ENCODE results near the gene SOCS7. TPM values are rescaled to one million over a fixed set of nuclear protein-coding genes. Genes with fewer than 3 reads are reported as not detected.

Gene SOCS7
- total and polyA plus RNA-seq, 2 donors, result 9.2 to 18.0 TPM

DNA sequence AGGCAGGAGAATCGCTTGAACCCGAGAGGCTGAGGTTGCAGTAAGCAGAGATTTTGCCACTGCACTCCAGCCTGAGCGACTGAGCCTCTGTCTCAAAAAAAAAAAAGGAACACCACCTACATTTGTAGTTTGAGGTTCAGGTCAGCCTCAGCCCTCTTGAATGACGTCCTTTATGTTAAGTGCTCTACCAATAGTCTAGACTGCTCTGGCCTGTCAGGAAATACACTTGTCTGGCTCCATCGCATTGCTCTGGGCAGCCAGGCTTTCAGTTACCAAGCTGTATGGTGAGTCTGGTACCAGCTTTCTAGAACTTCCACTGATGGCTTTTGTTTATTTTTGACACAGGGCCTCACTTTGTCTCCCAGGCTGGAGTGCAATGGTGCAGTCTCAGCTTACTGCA is 11.4 kb downstream of the SOCS7 start:
- Histone ChIP-seq H3K4me1 (ENCODE audit: insufficient read depth) (peaks cover 4% of the 10 kb centered on the region), H3K36me3 (ENCODE audit: insufficient read depth) (no peaks in the 10 kb centered on the region), H3K4me3 (ENCODE audit: low read depth, low read length) (no peak overlapping the region), H3K27ac (ENCODE audit: low read depth) (no peak overlapping the region)
- WGBS, result 95% methylated on average over 5 of the region's 5 CpGs
- no peak for DNase-seq (ENCODE audit: extremely low spot score)

- H3K36me3 ChIP-seq (ENCODE audit: insufficient read depth), result peaks cover 2% of the 10 kb centered on the region
- WGBS, result 94% methylated on average over 8 of the region's 8 CpGs
- H3K4me3 ChIP-seq (ENCODE audit: low read depth, low read length), result no peak overlapping the region
- no peak overlapping the region for H3K27ac ChIP-seq (ENCODE audit: low read depth)
- no peaks in the 10 kb centered on the region for H3K4me1 ChIP-seq (ENCODE audit: insufficient read depth)
- DNase-seq (ENCODE audit: extremely low spot score), result no peak
Observed at GRCh38 chr17:38364741-38365140, 13.1 kb downstream of the SOCS7 start.

GRCh38 chr17:38369124-38369886 is 17.7 kb downstream of the SOCS7 start:
- Histone ChIP-seq H3K27ac (ENCODE audit: low read depth) (no peak overlapping the region), H3K4me1 (ENCODE audit: insufficient read depth) (no peaks in the 10 kb centered on the region), H3K36me3 (ENCODE audit: insufficient read depth) (peaks cover 8% of the 10 kb centered on the region), H3K4me3 (ENCODE audit: low read depth, low read length) (no peak overlapping the region)
- DNase-seq (ENCODE audit: extremely low spot score), result no peak
- WGBS, result 94% methylated on average over 8 of the region's 8 CpGs

DNA sequence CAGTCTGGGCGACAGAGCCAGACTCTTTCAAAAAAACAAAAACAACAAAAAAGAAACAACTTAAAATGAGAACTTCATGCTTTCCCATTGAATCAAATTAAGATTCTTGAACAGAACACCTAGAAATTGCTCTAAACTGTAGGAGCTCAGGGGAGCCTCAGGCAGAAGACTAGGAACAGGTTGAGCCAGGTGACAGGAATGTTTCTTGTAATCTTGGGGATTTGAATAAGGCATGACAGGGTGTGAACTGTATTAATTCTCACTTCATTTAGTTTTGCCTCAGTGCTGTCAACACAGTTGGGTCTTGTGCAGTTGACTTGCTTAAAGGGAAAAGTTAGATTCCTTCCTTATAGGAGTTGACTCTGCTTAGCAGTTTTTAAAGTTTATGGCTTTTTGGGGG is 27.8 kb downstream of the SOCS7 start:
- DNase-seq (ENCODE audit: extremely low spot score), result no peak
- H3K4me1 ChIP-seq (ENCODE audit: insufficient read depth), result no peaks in the 10 kb centered on the region
- H3K27ac ChIP-seq (ENCODE audit: low read depth), result no peak overlapping the region
- peaks cover 10% of the 10 kb centered on the region for H3K36me3 ChIP-seq (ENCODE audit: insufficient read depth)
- WGBS, result 93% methylated on average over 1 of the region's 1 CpG
- no peak overlapping the region for H3K4me3 ChIP-seq (ENCODE audit: low read depth, low read length)

GRCh38 chr17:38395090-38395489 is 43.4 kb downstream of the SOCS7 start:
- no peaks in the 10 kb centered on the region for H3K4me1 ChIP-seq (ENCODE audit: insufficient read depth)
- H3K36me3 ChIP-seq (ENCODE audit: insufficient read depth), result peaks cover 5% of the 10 kb centered on the region
- 93% methylated on average over 4 of the region's 4 CpGs for WGBS
- DNase-seq (ENCODE audit: extremely low spot score), result no peak
- H3K4me3 ChIP-seq (ENCODE audit: low read depth, low read length), result no peak overlapping the region
- H3K27ac ChIP-seq (ENCODE audit: low read depth), result no peak overlapping the region

- Histone ChIP-seq H3K36me3 (ENCODE audit: insufficient read depth) (peaks cover 5% of the 10 kb centered on the region), H3K4me1 (ENCODE audit: insufficient read depth) (no peaks in the 10 kb centered on the region), H3K4me3 (ENCODE audit: low read depth, low read length) (no peak overlapping the region), H3K27ac (ENCODE audit: low read depth) (no peak overlapping the region)
- DNase-seq (ENCODE audit: extremely low spot score), result no peak
- WGBS, result 92% methylated on average over 2 of the region's 2 CpGs
Observed at GRCh38 chr17:38397227-38397626, 45.6 kb downstream of the SOCS7 start.

GRCh38 chr17:38400286-38400685 is 48.6 kb downstream of the SOCS7 start:
- Histone ChIP-seq H3K27ac (ENCODE audit: low read depth) (no peak overlapping the region), H3K4me3 (ENCODE audit: low read depth, low read length) (no peak overlapping the region), H3K36me3 (ENCODE audit: insufficient read depth) (peaks cover 4% of the 10 kb centered on the region), H3K4me1 (ENCODE audit: insufficient read depth) (no peaks in the 10 kb centered on the region)
- DNase-seq (ENCODE audit: extremely low spot score), result no peak
- WGBS, result 86% methylated on average over 6 of the region's 6 CpGs

- Histone ChIP-seq H3K36me3 (ENCODE audit: insufficient read depth) (peaks cover 2% of the 10 kb centered on the region), H3K4me1 (ENCODE audit: insufficient read depth) (no peaks in the 10 kb centered on the region), H3K27ac (ENCODE audit: low read depth) (no peak overlapping the region), H3K4me3 (ENCODE audit: low read depth, low read length) (no peak overlapping the region)
- 81% methylated on average over 4 of the region's 4 CpGs for WGBS
- no peak for DNase-seq (ENCODE audit: extremely low spot score)
Observed at GRCh38 chr17:38401459-38401858, 49.8 kb downstream of the SOCS7 start.

GRCh38 chr17:38402897-38403296 is 51.3 kb downstream of the SOCS7 start:
- peak overlapping the region; percentile 12 for H3K27ac ChIP-seq (ENCODE audit: low read depth)
- 95% methylated on average over 5 of the region's 5 CpGs for WGBS
- H3K4me3 ChIP-seq (ENCODE audit: low read depth, low read length), result no peak overlapping the region
- no peak for DNase-seq (ENCODE audit: extremely low spot score)
- H3K36me3 ChIP-seq (ENCODE audit: insufficient read depth), result peaks cover 2% of the 10 kb centered on the region
- no peaks in the 10 kb centered on the region for H3K4me1 ChIP-seq (ENCODE audit: insufficient read depth)

DNA sequence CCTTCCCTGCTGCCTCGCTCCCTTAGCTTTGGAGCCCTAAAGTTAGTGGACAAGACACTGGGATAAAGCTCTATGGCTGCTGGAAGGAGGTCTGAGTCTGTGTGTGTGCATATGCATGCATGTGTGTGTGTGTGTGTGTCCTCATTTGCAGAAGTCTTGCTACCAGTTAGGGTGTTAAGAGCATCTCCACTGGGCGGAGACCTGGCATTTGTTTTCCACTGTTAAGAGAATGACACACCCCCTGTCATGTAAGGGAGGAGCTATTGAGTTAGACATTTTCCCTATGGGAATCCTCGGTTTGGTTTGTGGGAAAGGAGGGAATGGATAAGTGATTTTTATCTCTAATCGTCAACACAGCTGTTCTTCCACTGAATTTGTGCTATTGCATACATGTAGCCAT is 51.8 kb downstream of the SOCS7 start:
- DNase-seq (ENCODE audit: extremely low spot score), result no peak
- WGBS, result 46% methylated on average over 4 of the region's 4 CpGs
- H3K36me3 ChIP-seq (ENCODE audit: insufficient read depth), result peaks cover 2% of the 10 kb centered on the region
- H3K4me1 ChIP-seq (ENCODE audit: insufficient read depth), result no peaks in the 10 kb centered on the region
- peak overlapping the region; percentile 12 for H3K27ac ChIP-seq (ENCODE audit: low read depth)
- H3K4me3 ChIP-seq (ENCODE audit: low read depth, low read length), result no peak overlapping the region

DNA sequence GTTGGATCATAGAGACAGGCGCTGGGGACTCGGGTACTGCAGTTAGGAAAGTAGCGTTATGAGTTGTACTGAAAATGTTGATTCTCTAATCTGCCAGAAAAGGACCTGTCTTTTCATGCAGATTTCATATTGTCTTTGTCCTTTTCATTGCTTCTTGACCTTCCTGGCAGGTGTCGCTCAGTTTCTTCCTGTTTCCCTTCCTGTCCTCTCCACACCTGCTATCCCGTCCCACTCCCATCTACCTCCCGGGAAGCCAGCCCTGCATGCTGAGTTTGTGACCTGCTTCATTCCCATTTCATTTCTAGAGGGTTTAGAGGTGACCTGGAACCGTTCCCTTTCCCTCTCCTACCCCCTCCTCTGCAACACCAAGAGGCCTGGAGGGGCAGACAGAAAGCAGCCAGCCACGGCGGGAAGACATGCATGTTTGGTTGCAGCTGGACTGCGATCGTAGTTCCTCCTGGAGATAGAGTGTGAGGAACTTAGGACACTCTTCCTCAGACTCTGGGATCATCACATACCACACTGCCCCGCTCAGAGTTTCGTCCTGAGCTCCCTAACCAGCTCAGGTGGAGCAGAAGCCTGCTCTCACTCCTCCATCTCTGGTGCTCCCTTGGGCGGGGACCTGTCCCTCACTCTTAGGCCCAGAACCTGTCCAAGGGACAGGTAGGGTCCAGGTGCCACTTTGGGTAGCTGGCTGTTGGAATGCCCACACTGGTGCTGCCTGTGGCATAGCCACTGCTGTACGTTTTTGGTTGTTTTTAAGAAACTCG is 52.7 kb downstream of the SOCS7 start:
- no peak for DNase-seq (ENCODE audit: extremely low spot score)
- Histone ChIP-seq H3K4me1 (ENCODE audit: insufficient read depth) (no peaks in the 10 kb centered on the region), H3K27ac (ENCODE audit: low read depth) (no peak overlapping the region), H3K4me3 (ENCODE audit: low read depth, low read length) (no peak overlapping the region), H3K36me3 (ENCODE audit: insufficient read depth) (peaks cover 2% of the 10 kb centered on the region)
- whole genome bisulfite sequencing, result 68% methylated on average over 16 of the region's 16 CpGs

GRCh38 chr17:38405654-38406053 is 54.0 kb downstream of the SOCS7 start:
- no peak overlapping the region for H3K27ac ChIP-seq (ENCODE audit: low read depth)
- DNase-seq (ENCODE audit: extremely low spot score), result no peak
- H3K36me3 ChIP-seq (ENCODE audit: insufficient read depth), result no peaks in the 10 kb centered on the region
- 84% methylated on average over 4 of the region's 4 CpGs for WGBS
- H3K4me1 ChIP-seq (ENCODE audit: insufficient read depth), result no peaks in the 10 kb centered on the region
- no peak overlapping the region for H3K4me3 ChIP-seq (ENCODE audit: low read depth, low read length)

- H3K4me1 ChIP-seq (ENCODE audit: insufficient read depth), result no peaks in the 10 kb centered on the region
- H3K27ac ChIP-seq (ENCODE audit: low read depth), result no peak overlapping the region
- 76% methylated on average over 1 of the region's 1 CpG for WGBS
- no peak overlapping the region for H3K4me3 ChIP-seq (ENCODE audit: low read depth, low read length)
- DNase-seq (ENCODE audit: extremely low spot score), result no peak
- no peaks in the 10 kb centered on the region for H3K36me3 ChIP-seq (ENCODE audit: insufficient read depth)
Observed at GRCh38 chr17:38410201-38410600, 58.6 kb downstream of the SOCS7 start.

Data from urinary bladder (tissue), 4 donors.